Measurements from ENCODE around the gene MALSU1. TPM values are rescaled to one million over a fixed set of nuclear protein-coding genes. Genes with fewer than 3 reads are reported as not detected.

Gene MALSU1
- 10 to 100 TPM; 37.5 to 54.3 TPM for total RNA-seq

- peak; percentile 97 for DNase-seq
- peak within 1 kb of the TSS; percentile 70 for H3K4me3 ChIP-seq
- no peak for TF ChIP-seq CTCF (IDR thresholded peaks at IDR 0.05)
- peak within 1 kb of the TSS; percentile 78 for H3K27ac ChIP-seq
- peaks cover 7% of the 10 kb centered on the region for H3K4me1 ChIP-seq
- peak within 1 kb of the TSS; percentile 94 to 97 for H3K9ac ChIP-seq (ENCODE audit: low read depth in 2 of 2, low read length in 2 of 2)
- no peaks in the 10 kb centered on the region for H3K9me3 ChIP-seq
- no peaks in the 10 kb centered on the region for H3K27me3 ChIP-seq
- no peaks in the 10 kb centered on the region for H3K36me3 ChIP-seq
- intact Hi-C loops (cut with DNase I), result no loop called here
These were observed at the start of gene MALSU1 for GRCh38 chr7:23298885-23299769. TSS of gene MALSU1 (plus strand) at chr7:23299339. CDS start at chr7:23299353, 14 bp downstream.

- Histone ChIP-seq H3K4me1 (no peaks in the 10 kb centered on the region), H3K4me3 (no peak overlapping the region), H3K27ac (no peak overlapping the region), H3K27me3 (peaks cover 19% of the 10 kb centered on the region), H3K9ac (ENCODE audit: low read depth in 2 of 2, low read length in 2 of 2) (no peak overlapping the region), H3K9me3 (no peaks in the 10 kb centered on the region), H3K36me3 (no peaks in the 10 kb centered on the region)
- no peak for DNase-seq
- intact Hi-C loops (cut with DNase I), result no loop called here
- TF ChIP-seq CTCF (IDR thresholded peaks at IDR 0.05), result no peak
These were observed 49.7 kb upstream of the MALSU1 start for GRCh38 chr7:23249486-23249885.

GRCh38 chr7:23254051-23254681 lies 45.0 kb upstream of the MALSU1 start:
- H3K9ac ChIP-seq (ENCODE audit: low read depth in 2 of 2, low read length in 2 of 2), result no peak overlapping the region
- DNase-seq, result no peak
- no peaks in the 10 kb centered on the region for H3K36me3 ChIP-seq
- no peaks in the 10 kb centered on the region for H3K9me3 ChIP-seq
- no peaks in the 10 kb centered on the region for H3K27me3 ChIP-seq
- no peaks in the 10 kb centered on the region for H3K4me1 ChIP-seq
- no peak for TF ChIP-seq CTCF (IDR thresholded peaks at IDR 0.05)
- H3K27ac ChIP-seq, result no peak overlapping the region
- no peak overlapping the region for H3K4me3 ChIP-seq
- intact Hi-C loops (cut with DNase I), result no loop called here

- no peak for TF ChIP-seq CTCF (IDR thresholded peaks at IDR 0.05)
- Histone ChIP-seq H3K4me3 (no peak overlapping the region), H3K36me3 (no peaks in the 10 kb centered on the region), H3K27ac (no peak overlapping the region), H3K27me3 (no peaks in the 10 kb centered on the region), H3K9ac (ENCODE audit: low read depth in 2 of 2, low read length in 2 of 2) (no peak overlapping the region), H3K9me3 (no peaks in the 10 kb centered on the region), H3K4me1 (no peaks in the 10 kb centered on the region)
- DNase-seq, result no peak
- intact Hi-C loops (cut with DNase I), result no loop called here
These were observed 42.4 kb upstream of the MALSU1 start for GRCh38 chr7:23256731-23257130.

- H3K27ac ChIP-seq, result no peak overlapping the region
- H3K9ac ChIP-seq (ENCODE audit: low read depth in 2 of 2, low read length in 2 of 2), result no peak overlapping the region
- intact Hi-C loops (cut with DNase I), result no loop called here
- no peaks in the 10 kb centered on the region for H3K4me1 ChIP-seq
- no peak overlapping the region for H3K4me3 ChIP-seq
- no peaks in the 10 kb centered on the region for H3K9me3 ChIP-seq
- no peaks in the 10 kb centered on the region for H3K36me3 ChIP-seq
- DNase-seq, result no peak
- H3K27me3 ChIP-seq, result no peaks in the 10 kb centered on the region
- no peak for TF ChIP-seq CTCF (IDR thresholded peaks at IDR 0.05)
These were observed 38.8 kb upstream of the MALSU1 start for GRCh38 chr7:23260371-23260770.
